ENCODE data around the gene TBCD.

Gene TBCD

GRCh38 chr17:82881900-82882714 lies 130.2 kb downstream of the TBCD start:
- TF ChIP-seq, protein P1, sequence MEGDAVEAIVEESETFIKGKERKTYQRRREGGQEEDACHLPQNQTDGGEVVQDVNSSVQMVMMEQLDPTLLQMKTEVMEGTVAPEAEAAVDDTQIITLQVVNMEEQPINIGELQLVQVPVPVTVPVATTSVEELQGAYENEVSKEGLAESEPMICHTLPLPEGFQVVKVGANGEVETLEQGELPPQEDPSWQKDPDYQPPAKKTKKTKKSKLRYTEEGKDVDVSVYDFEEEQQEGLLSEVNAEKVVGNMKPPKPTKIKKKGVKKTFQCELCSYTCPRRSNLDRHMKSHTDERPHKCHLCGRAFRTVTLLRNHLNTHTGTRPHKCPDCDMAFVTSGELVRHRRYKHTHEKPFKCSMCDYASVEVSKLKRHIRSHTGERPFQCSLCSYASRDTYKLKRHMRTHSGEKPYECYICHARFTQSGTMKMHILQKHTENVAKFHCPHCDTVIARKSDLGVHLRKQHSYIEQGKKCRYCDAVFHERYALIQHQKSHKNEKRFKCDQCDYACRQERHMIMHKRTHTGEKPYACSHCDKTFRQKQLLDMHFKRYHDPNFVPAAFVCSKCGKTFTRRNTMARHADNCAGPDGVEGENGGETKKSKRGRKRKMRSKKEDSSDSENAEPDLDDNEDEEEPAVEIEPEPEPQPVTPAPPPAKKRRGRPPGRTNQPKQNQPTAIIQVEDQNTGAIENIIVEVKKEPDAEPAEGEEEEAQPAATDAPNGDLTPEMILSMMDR (IDR thresholded peaks at IDR 0.05; ENCODE audit: low read depth, low read length, missing control alignments), result no peak
- H3K4me3 ChIP-seq (ENCODE audit: low read depth, low read length), result no peak overlapping the region
- DNase-seq (ENCODE audit: low read depth), result no peak

- no peak for DNase-seq (ENCODE audit: low read depth)
- TF ChIP-seq, protein P1 (IDR thresholded peaks at IDR 0.05; ENCODE audit: low read depth, low read length, missing control alignments), result no peak
- H3K4me3 ChIP-seq (ENCODE audit: low read depth, low read length), result no peak overlapping the region
Observed at GRCh38 chr17:82882715-82883418, 131.0 kb downstream of the TBCD start.

- no peak overlapping the region for H3K4me3 ChIP-seq (ENCODE audit: low read depth, low read length)
- TF ChIP-seq, protein P1 (IDR thresholded peaks at IDR 0.05; ENCODE audit: low read depth, low read length, missing control alignments), result no peak
- no peak for DNase-seq (ENCODE audit: low read depth)
Observed at GRCh38 chr17:82883419-82884031, 131.7 kb downstream of the TBCD start.

- DNase-seq (ENCODE audit: low read depth), result no peak
- H3K4me3 ChIP-seq (ENCODE audit: low read depth, low read length), result no peak overlapping the region
- TF ChIP-seq, protein P1 (IDR thresholded peaks at IDR 0.05; ENCODE audit: low read depth, low read length, missing control alignments), result no peak
Observed at GRCh38 chr17:82884341-82884969, 132.6 kb downstream of the TBCD start.

DNA sequence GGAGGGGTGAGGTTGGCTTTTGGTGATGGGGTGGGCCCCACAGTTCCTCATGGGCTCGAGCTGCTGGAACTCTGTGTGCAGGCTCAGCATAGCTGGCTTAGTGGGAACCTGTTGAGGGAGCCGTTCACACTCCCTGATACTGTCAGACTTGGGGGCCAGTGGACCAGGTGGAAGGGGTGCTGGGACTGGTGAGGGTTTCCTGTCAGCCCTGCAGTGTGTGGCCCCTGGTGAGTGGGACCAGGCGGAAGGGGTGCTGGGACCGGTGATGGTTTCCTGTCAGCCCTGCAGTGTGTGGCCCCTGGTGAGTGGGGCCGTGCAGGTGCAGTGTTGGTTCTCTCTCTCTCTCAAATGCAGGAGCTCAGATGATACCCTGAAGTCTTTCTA lies 133.1 kb downstream of the TBCD start:
- TF ChIP-seq, protein P1 (IDR thresholded peaks at IDR 0.05; ENCODE audit: low read depth, low read length, missing control alignments), result no peak
- H3K4me3 ChIP-seq (ENCODE audit: low read depth, low read length), result no peak overlapping the region
- no peak for DNase-seq (ENCODE audit: low read depth)

DNA sequence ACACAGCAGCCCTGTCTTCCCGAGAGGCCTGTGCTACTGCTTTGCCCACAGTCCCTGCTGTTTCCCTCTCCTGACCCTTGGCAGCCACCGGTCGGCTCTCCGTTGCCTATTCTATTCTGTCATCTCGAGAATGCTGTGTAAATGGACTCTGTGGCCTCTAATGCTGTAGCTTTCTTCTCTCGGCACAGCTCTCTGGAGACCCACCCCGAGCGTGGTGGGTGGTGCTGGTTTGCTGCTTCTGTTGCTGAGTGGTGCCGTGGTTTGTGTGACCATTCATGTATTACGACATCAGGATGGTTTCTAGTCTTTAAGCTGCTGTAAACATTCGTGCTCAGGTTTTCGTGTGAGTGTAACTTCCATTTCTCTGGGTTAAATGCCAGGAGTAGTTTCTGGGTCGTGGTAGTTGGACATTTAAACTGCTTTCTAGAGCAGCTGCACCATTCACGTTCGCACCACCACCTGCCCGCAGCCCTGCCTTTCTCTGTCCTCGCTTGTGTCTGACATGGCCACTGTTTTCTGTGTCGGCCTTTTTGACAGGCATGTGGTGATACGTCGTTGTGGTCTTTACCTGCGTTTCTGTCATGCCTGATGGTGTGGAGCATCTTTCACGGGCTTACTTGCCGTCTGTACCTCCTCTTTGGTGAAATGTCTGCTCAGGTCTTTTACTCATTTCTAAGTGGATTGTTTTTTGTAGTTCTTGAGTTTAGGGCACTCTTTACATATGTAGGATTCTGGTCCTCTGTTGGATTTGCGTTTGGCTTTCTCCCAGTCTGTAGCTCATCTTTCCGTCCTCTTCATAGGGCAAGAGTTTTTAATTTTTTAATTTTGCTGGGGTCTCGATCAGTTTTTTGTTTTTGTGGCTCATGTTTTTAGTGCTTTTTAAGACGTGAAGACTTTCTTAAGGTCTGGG lies 135.6 kb downstream of the TBCD start:
- TF ChIP-seq, protein P1 (IDR thresholded peaks at IDR 0.05; ENCODE audit: low read depth, low read length, missing control alignments), result no peak
- no peak for DNase-seq (ENCODE audit: low read depth)
- H3K4me3 ChIP-seq (ENCODE audit: low read depth, low read length), result no peak overlapping the region

All from GM12864 (cell line).